Suprapubic skin (tissue), 4 donors: ENCODE measurements around the gene OS9. TPM values are rescaled to one million over a fixed set of nuclear protein-coding genes. Genes with fewer than 3 reads are reported as not detected.

Experiments used
- DNase-seq, 2 donors: peaks; one replicate each; pipeline ENCODE4 v3.0.0-alpha.2; 2019; ENCODE audit warnings: low spot score in 2 of 2
- H3K27ac ChIP-seq: fragments of 200-600 bp; sonication (generic); one replicate; pipeline ENCODE4 v1.5.1; 2019
- H3K27me3 ChIP-seq: fragments of 200-600 bp; sonication (generic); one replicate; pipeline ENCODE4 v1.5.1; 2019
- H3K36me3 ChIP-seq: fragments of 200-600 bp; sonication (generic); one replicate; pipeline ENCODE4 v1.5.1; 2019
- H3K4me1 ChIP-seq: fragments of 200-600 bp; sonication (generic); one replicate; pipeline ENCODE4 v1.5.1; 2019
- H3K4me3 ChIP-seq: fragments of 200-600 bp; sonication (generic); one replicate; pipeline ENCODE4 v1.5.1; 2019; ENCODE audit warnings: mild to moderate bottlenecking
- H3K9me3 ChIP-seq: fragments of 200-600 bp; sonication (generic); one replicate; pipeline ENCODE4 v1.5.1; 2019
- EP300 ChIP-seq: sonication (generic); formaldehyde crosslinking; IDR thresholded peaks from one replicate; pipeline ENCODE4 v1.6.1; 2017; ENCODE audit warnings: antibody characterized with exemption
- POLR2A ChIP-seq, 2 donors: fragments of 450-650 bp; IDR thresholded peaks; one replicate each; pipeline ENCODE4 v1.6.1; 2017; ENCODE audit warnings: antibody characterized with exemption in 2 of 2, mild to moderate bottlenecking in 2 of 2, moderate library complexity in 2 of 2
- POLR2AphosphoS5 ChIP-seq, 3 donors: sonication (generic); formaldehyde crosslinking; IDR thresholded peaks; one replicate each; pipeline ENCODE4 v1.6.1; 2017; ENCODE audit warnings: antibody characterized with exemption in 3 of 3
- WGBS: methylation state at CpG from one replicate; pipeline ENCODE4 v1.1.5; 2018; 5-methylcytosine and 5-hydroxymethylcytosine counted together
- total RNA-seq, 4 donors: library from RNA; depleted of rRNA; stranded (reverse); fragments of >200 nt; gene quantifications; one replicate each; pipeline ENCODE4 v1.1.0, GENCODE V29; 2016
- TF ChIP-seq, protein P1 (sequence below), 2 donors: fragments of 200-600 bp in 1 of 2; fragments of 450-650 bp in 1 of 2; sonication (generic) in 1 of 2; IDR thresholded peaks; one replicate each; pipeline ENCODE4 v1.5.1; 2016 to 2019; ENCODE audit warnings: antibody characterized with exemption in 2 of 2, mild to moderate bottlenecking in 1 of 2, moderate library complexity in 1 of 2

Gene OS9
- total RNA-seq, 4 donors from 2014 or later: 165 to 282 (median 236) TPM

GRCh38 chr12:57758552-57759359, 64.8 kb downstream of the OS9 start:
- no peak overlapping the region for H3K4me3 ChIP-seq
- H3K27ac ChIP-seq: no peak overlapping the region
- H3K9me3 ChIP-seq: no peaks in the 10 kb centered on the region
- 90% methylated on average over 9 of the region's 25 CpGs for WGBS
- TF ChIP-seq POLR2A (IDR thresholded peaks at IDR 0.05) (no peak), EP300 (no peak), POLR2AphosphoS5 (IDR thresholded peaks at IDR 0.05) (no peak)
- TF ChIP-seq, protein P1, sequence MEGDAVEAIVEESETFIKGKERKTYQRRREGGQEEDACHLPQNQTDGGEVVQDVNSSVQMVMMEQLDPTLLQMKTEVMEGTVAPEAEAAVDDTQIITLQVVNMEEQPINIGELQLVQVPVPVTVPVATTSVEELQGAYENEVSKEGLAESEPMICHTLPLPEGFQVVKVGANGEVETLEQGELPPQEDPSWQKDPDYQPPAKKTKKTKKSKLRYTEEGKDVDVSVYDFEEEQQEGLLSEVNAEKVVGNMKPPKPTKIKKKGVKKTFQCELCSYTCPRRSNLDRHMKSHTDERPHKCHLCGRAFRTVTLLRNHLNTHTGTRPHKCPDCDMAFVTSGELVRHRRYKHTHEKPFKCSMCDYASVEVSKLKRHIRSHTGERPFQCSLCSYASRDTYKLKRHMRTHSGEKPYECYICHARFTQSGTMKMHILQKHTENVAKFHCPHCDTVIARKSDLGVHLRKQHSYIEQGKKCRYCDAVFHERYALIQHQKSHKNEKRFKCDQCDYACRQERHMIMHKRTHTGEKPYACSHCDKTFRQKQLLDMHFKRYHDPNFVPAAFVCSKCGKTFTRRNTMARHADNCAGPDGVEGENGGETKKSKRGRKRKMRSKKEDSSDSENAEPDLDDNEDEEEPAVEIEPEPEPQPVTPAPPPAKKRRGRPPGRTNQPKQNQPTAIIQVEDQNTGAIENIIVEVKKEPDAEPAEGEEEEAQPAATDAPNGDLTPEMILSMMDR (IDR thresholded peaks at IDR 0.05): no peak
- DNase-seq: no peak
- peaks cover 16% of the 10 kb centered on the region for H3K36me3 ChIP-seq
- H3K27me3 ChIP-seq: peaks cover 8% of the 10 kb centered on the region
- peaks cover 27% of the 10 kb centered on the region for H3K4me1 ChIP-seq

DNA sequence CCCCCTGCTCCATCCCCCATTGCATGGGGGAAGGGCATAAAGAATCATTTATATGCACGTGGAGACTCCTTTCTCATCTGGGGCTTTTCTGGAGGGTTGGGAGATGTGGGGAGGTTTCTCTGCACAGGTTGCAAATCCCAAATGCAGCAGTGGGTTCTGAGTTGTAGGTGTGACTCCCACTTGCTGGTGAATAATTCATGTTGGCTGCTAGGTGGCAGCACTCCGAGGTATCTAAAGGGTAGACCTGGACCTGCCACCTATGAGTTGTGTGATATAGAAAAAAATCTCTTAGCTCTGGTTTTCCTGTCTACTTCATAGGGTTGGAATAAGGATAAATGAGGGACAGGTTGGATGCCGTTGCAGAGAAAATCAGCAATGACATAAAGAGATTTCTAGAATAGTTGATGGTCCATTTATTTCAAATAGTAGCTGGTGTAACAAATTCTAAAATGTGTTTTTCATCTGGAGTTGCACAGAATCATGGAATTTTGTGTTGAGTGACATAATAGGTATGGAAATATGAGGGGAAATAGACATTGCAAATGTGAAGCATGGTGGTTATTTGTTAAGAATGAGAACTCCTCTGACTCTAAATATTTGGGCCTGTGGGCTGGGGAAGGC, 65.5 kb downstream of the OS9 start:
- no peak for TF ChIP-seq POLR2A (IDR thresholded peaks at IDR 0.05)
- TF ChIP-seq, protein P1 (IDR thresholded peaks at IDR 0.05): peak in 1 of 2 donors; percentile 36
- H3K36me3 ChIP-seq: peaks cover 16% of the 10 kb centered on the region
- H3K9me3 ChIP-seq: no peaks in the 10 kb centered on the region
- no peak overlapping the region for H3K27ac ChIP-seq
- peaks cover 15% of the 10 kb centered on the region for H3K27me3 ChIP-seq
- DNase-seq: no peak
- WGBS: 28% methylated on average over 3 of the region's 3 CpGs
- no peak overlapping the region for H3K4me3 ChIP-seq
- peaks cover 20% of the 10 kb centered on the region for H3K4me1 ChIP-seq

DNA sequence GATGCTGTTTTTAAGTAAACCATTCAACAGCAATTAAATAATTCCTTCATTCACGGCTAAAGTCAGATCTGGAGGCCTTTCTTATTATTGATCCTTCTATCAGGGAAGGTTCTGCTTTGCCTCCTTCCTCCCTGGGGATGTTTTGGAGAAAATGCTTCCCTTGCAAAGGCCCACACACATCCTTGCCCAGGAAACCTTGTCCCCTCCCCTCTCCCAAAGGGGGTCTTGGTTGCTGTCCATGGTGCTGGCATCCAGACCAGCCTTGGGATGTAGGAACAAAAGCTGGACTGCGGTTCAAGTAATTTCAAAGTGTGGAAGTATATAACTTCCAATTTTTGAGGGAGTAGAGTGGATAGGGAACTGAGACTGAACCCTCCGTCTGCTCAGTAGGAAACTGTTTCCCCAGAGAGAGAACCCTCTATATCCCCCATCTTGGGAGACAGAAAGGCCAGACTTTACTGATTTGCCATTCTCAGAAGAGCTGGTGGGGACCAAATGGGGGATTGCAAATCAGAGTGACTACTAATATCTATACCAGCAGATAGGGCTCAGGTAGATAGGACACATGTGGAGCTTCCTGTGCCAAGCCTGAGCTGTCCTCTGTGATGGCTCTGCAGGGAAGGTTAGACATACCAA, 66.5 kb downstream of the OS9 start:
- TF ChIP-seq POLR2A (IDR thresholded peaks at IDR 0.05) (no peak), POLR2AphosphoS5 (IDR thresholded peaks at IDR 0.05) (no peak), EP300 (no peak)
- TF ChIP-seq, protein P1 (IDR thresholded peaks at IDR 0.05): no peak
- WGBS: 89% methylated on average over 3 of the region's 3 CpGs
- Histone ChIP-seq H3K27ac (no peak overlapping the region), H3K4me1 (peaks cover 22% of the 10 kb centered on the region), H3K36me3 (peaks cover 16% of the 10 kb centered on the region), H3K27me3 (peaks cover 25% of the 10 kb centered on the region), H3K4me3 (no peak overlapping the region), H3K9me3 (no peaks in the 10 kb centered on the region)
- DNase-seq: no peak

GRCh38 chr12:57761391-57761998, 67.6 kb downstream of the OS9 start:
- Histone ChIP-seq H3K4me1 (peaks cover 24% of the 10 kb centered on the region), H3K27me3 (peaks cover 34% of the 10 kb centered on the region), H3K36me3 (peaks cover 16% of the 10 kb centered on the region), H3K9me3 (no peaks in the 10 kb centered on the region), H3K4me3 (no peak overlapping the region), H3K27ac (no peak overlapping the region)
- no peak for DNase-seq
- TF ChIP-seq EP300 (no peak), POLR2A (IDR thresholded peaks at IDR 0.05) (no peak), POLR2AphosphoS5 (IDR thresholded peaks at IDR 0.05) (no peak)
- TF ChIP-seq, protein P1 (IDR thresholded peaks at IDR 0.05): no peak
- WGBS: 95% methylated on average over 4 of the region's 4 CpGs
